Activated T-helper 9 cell treated with anti-CD3 and anti-CD28 coated beads, Interleukin-2, amount 50 U/mL, for 16 hours (primary cell): ENCODE measurements around the gene RTEL1.
"Not testable (repeated sequence)": the region's sequence is repeated elsewhere in the genome, so short reads cannot be mapped to it uniquely, and the experiment has no call there.

ENCODE experiments used
- DNase-seq: peaks from one replicate; pipeline ENCODE4 v3.0.0-alpha.2; 2020; ENCODE audit warnings: low read depth

The RTEL1 gene

DNA sequence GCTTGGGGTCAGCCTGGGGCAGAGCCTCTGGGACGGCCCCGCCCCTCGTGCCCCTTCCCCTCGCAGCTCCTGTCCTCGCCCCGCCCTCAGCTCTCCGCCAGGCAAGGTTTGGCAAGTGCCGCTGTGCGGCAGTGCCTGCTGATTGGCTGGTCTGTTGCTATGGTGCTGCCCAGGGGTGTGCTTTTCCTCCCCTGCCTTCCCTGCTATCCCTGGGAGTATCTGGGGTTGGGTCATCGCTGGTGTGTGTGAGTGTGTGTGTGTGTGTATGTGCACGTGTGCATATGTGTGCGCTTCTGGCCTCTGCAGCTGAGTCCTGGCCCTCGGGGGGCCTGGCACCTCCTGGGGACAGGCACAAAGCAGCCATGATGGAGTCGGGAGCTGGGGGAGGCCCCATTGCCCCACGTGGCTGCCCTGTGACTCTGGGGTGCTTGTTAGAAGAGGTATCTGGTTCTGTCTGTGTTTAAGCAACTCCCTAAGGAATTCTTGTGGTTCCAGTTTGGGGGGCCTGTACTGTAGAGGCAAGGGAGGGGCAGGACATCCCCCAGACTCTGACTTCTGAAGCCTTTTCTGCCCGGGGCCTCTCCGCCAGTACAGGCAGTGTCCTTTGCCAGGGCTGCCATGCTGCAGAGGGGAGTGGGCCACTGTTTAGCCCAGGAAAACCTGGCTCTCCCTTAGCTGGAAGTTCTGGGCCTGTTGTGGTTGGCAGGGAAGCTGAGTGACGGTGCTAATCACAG lies 6.9 kb downstream of the RTEL1 start:
- no peak for DNase-seq

DNA sequence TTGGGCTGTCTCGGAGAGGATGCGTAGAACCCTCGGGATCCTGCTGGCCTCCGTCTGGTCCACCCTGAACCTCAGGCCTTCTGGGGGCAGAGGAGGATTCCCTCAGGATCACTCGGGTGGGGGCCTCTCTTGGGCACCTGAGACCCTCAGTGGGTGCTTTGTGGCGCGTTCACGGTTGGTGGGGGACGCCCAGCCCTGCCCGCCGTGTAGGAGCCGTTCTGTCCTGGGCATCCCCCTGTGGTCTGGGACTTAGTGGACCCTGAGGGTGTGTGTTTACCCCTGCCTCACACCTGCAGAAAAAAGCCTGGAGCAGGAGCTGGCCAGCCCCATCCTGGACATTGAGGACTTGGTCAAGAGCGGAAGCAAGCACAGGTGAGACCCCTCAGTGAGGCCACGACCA lies 7.6 kb downstream of the RTEL1 start:
- DNase-seq = no peak

DNA sequence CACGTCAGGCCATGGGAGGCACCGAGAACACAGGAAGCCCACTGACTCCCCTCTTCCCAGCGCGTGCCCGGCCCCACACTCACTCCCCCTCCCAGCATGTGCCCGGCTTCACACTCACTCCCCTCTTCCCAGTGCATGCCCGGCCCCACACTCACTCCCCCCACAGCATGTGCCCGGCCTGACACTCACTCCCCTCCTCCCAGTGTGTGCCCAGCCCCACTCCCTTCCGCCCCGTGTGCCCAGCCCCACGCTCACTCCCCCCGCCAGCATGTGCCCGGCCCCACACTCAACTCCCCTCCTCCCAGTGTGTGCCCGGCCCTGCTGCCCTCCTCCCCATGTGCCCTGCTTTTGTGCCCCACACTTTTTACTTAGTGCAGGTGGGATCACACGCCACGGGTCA lies 9.7 kb downstream of the RTEL1 start:
- DNase-seq = no peak

DNA sequence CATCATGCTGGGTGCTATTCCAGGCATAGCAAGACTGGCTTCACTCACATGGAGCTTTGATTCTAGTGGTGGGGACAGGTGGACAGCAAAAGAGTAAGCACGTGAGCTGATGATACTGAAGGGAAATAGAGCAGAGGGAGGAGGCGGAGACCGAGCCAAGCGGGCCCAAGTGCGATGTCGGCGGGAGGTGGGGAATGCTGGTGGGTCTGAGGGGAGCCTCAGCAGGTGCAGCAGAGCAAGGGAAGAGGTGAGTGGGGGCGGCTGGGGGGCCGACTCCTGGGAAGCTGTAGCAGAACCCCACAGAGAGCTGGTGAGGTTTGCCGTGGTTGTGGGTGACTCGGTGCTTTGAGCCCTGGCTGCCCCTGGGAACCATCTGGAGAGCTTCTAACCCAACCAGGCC lies 10.2 kb downstream of the RTEL1 start:
- no peak for DNase-seq

DNA sequence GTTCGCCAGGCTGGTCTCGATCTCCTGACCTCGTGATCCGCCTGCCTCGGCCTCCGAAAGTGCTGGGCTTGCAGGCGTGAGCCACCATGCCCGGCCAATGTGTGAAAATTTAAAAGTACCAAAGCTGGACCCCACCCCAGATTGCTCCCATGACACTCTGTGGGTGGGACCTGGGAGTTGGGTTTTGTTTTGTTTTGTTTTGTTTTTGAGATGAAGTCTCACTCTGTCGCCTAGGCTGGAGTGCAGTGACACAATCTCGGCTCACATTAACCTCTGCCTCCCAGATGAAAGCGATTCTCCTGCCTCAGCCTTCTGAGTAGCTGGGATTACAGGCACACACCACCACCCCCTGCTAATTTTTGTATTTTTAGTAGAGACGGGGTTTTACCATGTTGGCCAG lies 13.6 kb downstream of the RTEL1 start:
- not testable (repeated sequence) for DNase-seq

DNA sequence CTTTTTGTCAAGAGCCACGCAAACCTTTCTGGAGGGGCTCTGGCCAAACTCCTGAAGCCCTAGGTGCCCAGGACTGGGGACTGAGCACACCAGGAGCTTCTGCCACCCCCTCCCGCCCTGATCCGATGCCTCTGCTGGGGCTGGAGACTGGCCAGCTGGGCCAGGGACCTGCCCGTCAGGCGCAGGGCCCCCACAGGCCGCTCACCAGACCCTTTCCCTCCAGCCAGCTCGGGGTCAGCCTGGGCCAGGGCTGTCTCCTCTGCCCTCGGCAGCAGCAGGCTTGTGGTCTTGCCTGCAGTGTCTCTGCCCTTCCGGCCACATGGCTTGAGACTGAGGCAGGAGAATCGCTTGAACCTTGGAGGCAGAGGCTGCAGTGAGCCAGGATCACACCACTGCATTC lies 14.6 kb downstream of the RTEL1 start:
- no peak for DNase-seq

GRCh38 chr20:63673951-63674350 lies 15.8 kb downstream of the RTEL1 start:
- DNase-seq = no peak

DNA sequence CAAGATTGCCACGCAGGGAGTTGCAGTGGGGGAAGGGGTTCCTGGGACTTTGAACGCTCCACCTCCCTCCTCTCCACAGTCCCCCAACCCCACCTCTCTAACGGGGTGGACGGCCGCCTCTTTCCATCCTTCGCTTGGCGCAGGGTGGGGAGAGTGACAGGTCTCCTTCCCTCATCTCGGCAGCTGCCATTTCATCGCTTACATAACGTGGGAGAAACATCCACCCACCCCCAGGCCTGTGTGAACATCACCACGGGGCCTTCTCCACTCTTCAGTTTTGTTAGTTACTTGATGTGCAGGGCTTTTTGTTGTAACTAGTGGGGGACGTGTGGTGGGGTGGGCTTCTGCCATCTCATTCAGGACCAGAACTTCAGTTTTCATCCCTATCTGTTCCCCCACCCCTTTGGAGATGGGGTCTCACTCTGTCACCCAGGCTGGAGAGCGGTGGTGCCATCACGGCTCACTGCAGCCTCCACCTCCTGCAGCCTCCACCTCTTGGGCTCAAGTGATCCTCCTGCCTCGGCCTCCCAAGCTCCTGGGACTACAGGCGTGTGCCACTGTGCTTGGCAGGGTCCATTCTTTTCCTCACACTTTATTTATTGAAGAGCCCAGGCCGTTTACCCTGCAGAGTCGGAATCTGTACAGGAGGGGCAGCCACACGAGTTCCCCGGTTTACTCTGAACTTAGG lies 17.7 kb downstream of the RTEL1 start:
- no peak for DNase-seq

GRCh38 chr20:63678071-63678470 lies 20.0 kb downstream of the RTEL1 start:
- no peak for DNase-seq

DNA sequence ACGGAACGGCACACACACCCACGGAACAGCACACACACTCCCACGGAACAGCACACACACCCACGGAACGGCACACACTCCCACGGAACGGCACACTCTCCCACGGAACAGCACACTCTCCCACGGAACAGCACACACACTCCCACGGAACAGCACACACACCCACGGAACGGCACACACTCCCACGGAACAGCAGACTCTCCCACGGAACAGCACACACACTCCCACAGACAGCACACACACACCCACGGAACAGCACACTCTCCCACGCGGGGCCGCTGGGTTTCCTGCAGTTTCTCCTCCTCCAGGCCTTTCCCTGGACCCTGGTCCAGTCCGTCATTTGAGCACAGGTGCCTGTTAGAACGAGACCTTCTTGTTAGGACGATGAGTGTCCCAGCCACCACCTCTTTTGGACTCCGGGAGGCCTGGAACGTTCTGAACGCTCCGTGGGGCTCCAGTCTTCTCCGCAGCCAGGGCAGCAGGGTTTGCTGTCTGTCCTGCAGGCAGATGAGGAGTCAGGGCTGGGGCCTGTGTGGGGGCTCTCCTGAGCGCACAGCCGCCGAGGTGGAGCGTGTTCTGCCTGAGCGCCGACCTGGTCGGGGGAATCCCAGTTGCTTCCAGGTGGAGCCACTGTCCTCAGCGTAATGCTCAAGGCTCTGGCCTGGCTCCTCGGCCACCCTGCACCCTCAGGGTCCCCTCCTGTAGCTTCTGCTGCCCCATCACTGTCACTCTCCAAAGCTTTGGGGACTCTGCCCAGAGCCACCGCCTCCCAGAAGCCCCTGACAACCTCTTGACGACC lies 20.8 kb downstream of the RTEL1 start:
- DNase-seq = no peak

GRCh38 chr20:63679799-63680305 lies 21.7 kb downstream of the RTEL1 start:
- DNase-seq = no peak

- no peak for DNase-seq
These were observed 22.3 kb downstream of the RTEL1 start for GRCh38 chr20:63680427-63680826.

DNA sequence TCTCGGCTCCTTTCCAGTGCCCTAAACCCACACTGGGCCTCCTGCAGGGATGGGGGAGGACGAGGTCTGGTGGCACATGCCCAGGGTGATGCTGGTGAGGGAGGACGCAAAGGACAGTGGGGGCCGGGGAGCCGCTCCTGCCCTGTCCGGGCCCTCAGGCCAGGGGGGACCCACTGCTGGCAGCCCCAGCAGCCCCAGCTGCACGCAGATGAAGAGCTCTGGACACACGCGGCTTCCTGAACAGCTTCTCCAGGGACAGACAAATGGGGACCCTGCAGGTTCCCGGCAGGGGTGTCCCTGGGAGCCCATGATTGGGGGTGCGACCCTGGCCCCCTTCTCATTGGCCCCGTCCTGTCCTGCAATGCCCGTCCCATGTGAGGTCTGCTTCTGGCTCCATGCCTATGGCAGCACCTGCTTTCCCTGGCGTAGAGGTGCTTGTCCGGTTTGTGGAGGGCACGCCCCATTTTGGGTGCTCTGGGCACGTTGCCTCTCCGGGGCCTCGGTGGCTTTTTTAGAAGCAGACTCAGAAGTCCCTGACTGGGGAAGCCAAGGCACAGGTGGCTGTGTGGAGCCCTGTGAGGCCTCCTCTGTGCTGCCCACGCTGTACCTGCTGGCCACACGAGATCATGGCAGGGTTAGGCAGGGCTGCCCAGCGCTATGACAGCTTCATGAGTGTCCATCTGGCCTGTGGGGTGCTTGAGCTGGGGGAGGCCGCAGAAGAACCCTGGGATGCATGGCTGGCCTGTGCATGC lies 22.9 kb downstream of the RTEL1 start:
- no peak for DNase-seq

DNA sequence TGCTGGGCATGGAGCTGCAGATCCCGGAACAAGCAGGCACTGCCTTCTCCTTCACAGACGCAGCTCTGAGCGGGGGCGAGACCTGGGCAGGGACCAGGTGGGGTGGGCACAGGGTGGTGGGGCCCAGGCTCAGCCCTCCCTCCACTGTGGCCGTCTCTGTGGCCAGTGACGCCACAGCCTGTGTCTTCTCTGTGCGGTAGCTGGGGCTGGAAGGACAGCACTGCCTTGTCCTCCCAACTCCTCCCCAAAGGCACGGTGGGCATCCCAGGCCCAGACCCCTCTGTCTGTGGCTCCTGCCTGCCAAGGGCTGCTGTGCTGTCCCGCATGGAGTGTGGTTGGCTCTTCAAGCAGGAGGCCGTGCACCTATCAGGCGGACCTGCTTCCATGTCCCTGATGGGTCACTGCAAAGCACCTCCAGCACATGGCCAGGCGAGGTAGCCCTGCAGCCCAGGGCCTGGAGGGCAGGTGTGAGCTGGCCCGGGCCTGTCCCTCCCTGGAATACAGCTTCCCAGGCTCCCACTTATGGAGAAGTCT lies 23.6 kb downstream of the RTEL1 start:
- no peak for DNase-seq

DNA sequence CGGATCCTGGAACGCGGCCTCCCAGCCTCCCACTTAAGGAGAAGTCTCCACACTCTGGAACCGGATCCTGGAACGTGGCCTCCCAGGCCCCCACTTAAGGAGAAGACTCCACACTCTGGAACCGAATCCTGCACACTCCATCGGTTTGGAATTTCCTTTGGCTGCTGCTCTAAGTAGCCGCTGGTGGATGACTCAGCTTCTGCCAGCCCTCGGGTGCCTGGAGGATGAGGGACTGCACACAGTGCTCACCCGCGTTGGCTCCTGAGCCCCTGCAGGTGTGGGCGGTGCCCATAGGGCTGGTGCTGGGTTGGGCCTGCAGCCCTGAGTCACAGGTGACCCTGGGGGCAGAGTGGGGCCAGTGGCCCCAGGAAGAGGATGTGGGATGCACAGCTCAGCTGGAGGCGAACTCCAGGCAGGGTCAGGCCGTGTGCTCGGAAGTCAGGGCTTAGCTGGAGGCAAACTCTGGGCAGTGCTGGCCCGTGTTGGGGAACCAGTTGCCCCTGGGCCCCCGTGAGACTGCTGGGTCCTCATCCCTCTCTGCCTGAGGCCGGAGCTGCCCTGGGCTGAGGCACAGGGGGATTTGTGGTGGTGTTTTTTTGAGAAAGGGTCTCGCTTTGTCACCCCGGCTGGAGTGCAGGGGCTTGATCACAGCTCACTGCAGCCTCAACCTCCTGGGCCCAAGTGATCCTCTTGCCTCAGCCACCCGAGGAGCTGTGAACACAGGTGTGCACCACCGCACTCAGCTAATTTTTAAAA lies 24.4 kb downstream of the RTEL1 start:
- no peak for DNase-seq

DNA sequence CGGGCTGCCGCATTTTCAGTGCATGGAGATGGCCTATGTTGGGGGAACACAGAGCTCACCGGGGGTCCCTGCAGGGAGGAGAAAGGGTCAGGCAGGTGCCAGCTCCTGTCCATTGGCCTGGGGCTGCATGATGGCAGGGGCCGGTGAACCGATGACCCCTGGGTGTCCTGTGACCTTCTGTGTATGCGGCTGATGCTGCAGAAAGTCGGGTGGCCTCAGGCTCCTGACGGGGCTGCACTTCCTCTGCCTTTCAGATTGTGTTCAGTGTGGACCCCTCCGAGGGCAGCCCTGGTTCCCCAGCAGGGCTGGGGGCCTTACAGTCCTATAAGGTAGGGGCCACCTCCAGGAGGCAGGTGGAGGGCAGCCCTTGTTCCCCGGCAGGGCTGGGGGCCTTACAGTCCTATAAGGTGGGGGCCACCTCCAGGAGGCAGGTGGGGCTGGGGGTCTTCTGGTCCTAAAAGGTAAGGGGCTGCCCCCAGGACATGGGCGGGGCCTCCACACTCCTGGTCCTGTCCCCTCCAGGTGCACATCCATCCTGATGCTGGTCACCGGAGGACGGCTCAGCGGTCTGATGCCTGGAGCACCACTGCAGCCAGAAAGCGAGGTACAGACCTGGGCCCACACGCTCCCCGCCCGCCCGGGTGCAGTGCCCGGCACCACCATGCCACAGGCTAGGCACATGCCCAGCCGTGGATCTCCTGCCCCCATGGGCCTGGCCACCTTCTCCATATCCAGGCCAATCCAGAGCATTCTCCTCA lies 27.3 kb downstream of the RTEL1 start:
- DNase-seq = no peak

- DNase-seq = no peak
These were observed 28.0 kb downstream of the RTEL1 start for GRCh38 chr20:63686094-63686491.

DNA sequence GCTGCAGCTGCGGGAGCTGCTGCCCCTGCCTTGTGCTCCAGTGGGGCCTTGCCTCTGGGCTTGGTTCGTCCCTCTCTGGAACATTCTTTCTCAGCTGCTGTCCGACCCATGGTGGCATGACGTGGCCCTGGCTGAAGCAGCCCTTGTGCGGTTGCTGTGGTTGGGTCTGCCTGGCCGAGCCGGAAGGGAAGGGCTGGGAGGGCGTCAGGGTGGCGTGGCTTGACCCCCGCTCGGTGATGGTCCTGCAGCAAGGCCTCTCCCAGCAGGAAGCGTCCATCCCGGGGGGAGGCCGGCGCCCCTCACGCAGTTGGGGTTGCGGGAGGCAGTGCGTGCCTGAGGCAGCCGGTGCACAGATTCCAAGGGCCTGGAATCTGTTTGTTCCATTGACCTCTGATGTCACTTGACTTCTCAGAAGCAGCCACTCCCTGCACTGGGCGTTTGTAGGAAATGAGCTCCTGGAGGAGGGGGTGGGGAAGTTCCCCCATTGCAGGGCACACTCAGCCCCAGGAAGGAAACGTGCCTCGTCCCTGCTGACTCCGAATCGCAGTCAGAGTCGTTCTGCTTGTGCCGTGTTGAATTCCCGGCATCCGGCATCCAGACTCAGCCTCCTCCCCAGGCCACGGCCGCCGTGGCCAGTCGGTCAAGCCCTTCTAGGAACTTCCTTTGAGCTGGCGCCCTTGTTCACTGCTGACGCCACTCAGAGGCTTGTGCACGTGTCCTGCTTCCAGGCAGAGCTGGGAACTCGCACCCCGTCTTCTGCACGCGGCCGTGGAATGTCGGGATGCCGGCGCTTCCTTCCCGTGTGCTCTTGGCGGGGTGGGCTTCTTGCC lies 28.6 kb downstream of the RTEL1 start:
- no peak for DNase-seq

- DNase-seq = no peak
These were observed 29.5 kb downstream of the RTEL1 start for GRCh38 chr20:63687419-63688178.
